GM12878 (cell line): ENCODE data around the gene PSMB10. TPM values are rescaled to one million over a fixed set of nuclear protein-coding genes. Genes with fewer than 3 reads are reported as not detected.

Experiments
- ASH2L ChIP-seq: fragments of 300-600, 200-600 bp; sonication (generic); IDR thresholded peaks from 2 replicates; pipeline ENCODE4 v1.6.1; 2017; ENCODE audit warnings: low read depth, mild to moderate bottlenecking, borderline replicate concordance
- BHLHE40 ChIP-seq, 2 experiments: fragments of 450-650 bp in 1 of 2; IDR thresholded peaks; 2 replicates each; pipeline ENCODE4 v1.6.1; 2011 to 2017; ENCODE audit warnings: low read depth in 2 of 2, borderline replicate concordance in 1 of 2, improper control_type of control experiment in 1 of 2, low read length in 1 of 2, mild to moderate bottlenecking in 1 of 2
- CHD2 ChIP-seq: IDR thresholded peaks from 2 replicates; pipeline ENCODE4 v1.6.1; 2011; ENCODE audit warnings: low read depth, low read length, improper control_type of control experiment, borderline replicate concordance
- EGR1 ChIP-seq, 2 experiments: IDR thresholded peaks; 1 replicate in 1 of 2; 2 replicates in 1 of 2; pipeline ENCODE4 v1.6.1; 2011 to 2012; ENCODE audit warnings: low read depth in 2 of 2, low read length in 2 of 2, borderline replicate concordance in 1 of 2, mild to moderate bottlenecking in 1 of 2, moderate library complexity in 1 of 2
- ETV6 ChIP-seq, 2 experiments: fragments of 450-650 bp in 1 of 2; IDR thresholded peaks in 1 of 2; conservative IDR thresholded peaks in 1 of 2; 2 replicates each; pipeline ENCODE4 v1.6.1; 2014; ENCODE audit warnings: antibody characterized with exemption in 1 of 2, borderline replicate concordance in 1 of 2, low read depth in 1 of 2, mild to moderate bottlenecking in 1 of 2, moderate library complexity in 1 of 2
- GATAD2B ChIP-seq: fragments of 450-650 bp; conservative IDR thresholded peaks from 2 replicates; pipeline ENCODE4 v1.6.1; 2017; ENCODE audit warnings: low read depth, mild to moderate bottlenecking, moderate library complexity
- HCFC1 ChIP-seq: fragments of 150-350 bp; IDR thresholded peaks from 2 replicates; pipeline ENCODE4 v1.6.1; 2014; ENCODE audit warnings: low read length
- KLF5 ChIP-seq: fragments of 450-650 bp; IDR thresholded peaks from 2 replicates; pipeline ENCODE4 v1.6.1; 2014; ENCODE audit warnings: mild to moderate bottlenecking; ENCODE audit not compliant: partially characterized antibody
- LARP7 ChIP-seq: fragments of 450-650 bp; IDR thresholded peaks from 2 replicates; pipeline ENCODE4 v1.6.1; 2017; ENCODE audit warnings: mild to moderate bottlenecking
- NFXL1 ChIP-seq: fragments of 450-650 bp; IDR thresholded peaks from 2 replicates; pipeline ENCODE4 v1.6.1; 2017; ENCODE audit warnings: antibody characterized with exemption, mild to moderate bottlenecking, borderline replicate concordance
- PML ChIP-seq: IDR thresholded peaks from 2 replicates; pipeline ENCODE4 v1.6.1; 2012; ENCODE audit warnings: low read length, inconsistent platforms
- POLR2A ChIP-seq: IDR thresholded peaks from 2 replicates; pipeline ENCODE4 v1.6.1; 2011; ENCODE audit warnings: low read depth, mild to moderate bottlenecking, low read length
- POLR2AphosphoS2 ChIP-seq: IDR thresholded peaks from 2 replicates; pipeline ENCODE4 v1.6.1; 2011; ENCODE audit warnings: low read depth, mild to moderate bottlenecking, low read length, improper control_type of control experiment, moderate library complexity
- RAD21 ChIP-seq: IDR thresholded peaks from 2 replicates; pipeline ENCODE4 v1.6.1; 2011; ENCODE audit warnings: mild to moderate bottlenecking, low read depth, low read length, moderate library complexity; ENCODE audit not compliant: insufficient read depth
- SMAD1 ChIP-seq: fragments of 450-650 bp; IDR thresholded peaks from 2 replicates; pipeline ENCODE4 v1.6.1; 2018; ENCODE audit warnings: mild to moderate bottlenecking, low read depth; ENCODE audit not compliant: partially characterized antibody
- SMARCA5 ChIP-seq: fragments of 450-650 bp; IDR thresholded peaks from 2 replicates; pipeline ENCODE4 v1.6.1; 2017; ENCODE audit warnings: mild to moderate bottlenecking
- STAT1 ChIP-seq: fragments of 450-650 bp; conservative IDR thresholded peaks from 2 replicates; pipeline ENCODE4 v1.6.1; 2014; ENCODE audit warnings: antibody characterized with exemption, mild to moderate bottlenecking
- TAF1 ChIP-seq: IDR thresholded peaks from 2 replicates; pipeline ENCODE4 v1.6.1; 2011; ENCODE audit warnings: mild to moderate bottlenecking, low read depth, low read length, borderline replicate concordance
- WRNIP1 ChIP-seq: IDR thresholded peaks from 2 replicates; pipeline ENCODE4 v1.6.1; 2011; ENCODE audit warnings: low read depth, low read length, improper control_type of control experiment, borderline replicate concordance
- YY1 ChIP-seq: IDR thresholded peaks from 2 replicates; pipeline ENCODE4 v1.6.1; 2011; ENCODE audit warnings: low read depth, mild to moderate bottlenecking, low read length
- ZBED1 ChIP-seq: IDR thresholded peaks from 2 replicates; pipeline ENCODE4 v1.6.1; 2016; ENCODE audit warnings: borderline replicate concordance
- polyA plus RNA-seq, 11 experiments: library from polyadenylated mRNA; depleted of rRNA in 4 of 11; unstranded in 6 of 11; stranded (reverse) in 5 of 11; fragments of >200 nt; fragmentation: Nextera tagmentation in 4 of 11; fragmentation: Illumina TruSeq in 1 of 11; extraction: Ambion mirVana in 4 of 11; extraction: Trizol in 1 of 11; gene quantifications; 1 replicate in 1 of 11; 2 replicates in 10 of 11; pipeline versions ENCODE4 v1.2.1 to v1.2.3, GENCODE V29; 2011 to 2016; ENCODE audit warnings: inconsistent platforms in 2 of 11, missing spikeins in 2 of 11, low read depth in 1 of 11
- total RNA-seq, 4 experiments: library from RNA; depleted of rRNA in 3 of 4; stranded (reverse); fragments of >200 nt in 3 of 4; fragmentation: Illumina TruSeq in 1 of 4; extraction: Trizol in 1 of 4; gene quantifications; 2 replicates each; pipeline versions ENCODE4 v1.2.1 to v1.2.3, GENCODE V29; 2013 to 2021
- TF ChIP-seq, protein P1 (sequence below), 3 experiments: IDR thresholded peaks in 2 of 3; conservative IDR thresholded peaks in 1 of 3; 2 replicates each; pipeline ENCODE4 v1.5.1; 2011; ENCODE audit warnings: low read depth in 3 of 3, low read length in 3 of 3, mild to moderate bottlenecking in 3 of 3, control low read depth in 2 of 3, moderate library complexity in 2 of 3, inconsistent platforms in 1 of 3, mixed read lengths in 1 of 3; ENCODE audit not compliant: control insufficient read depth in 2 of 3, insufficient read depth in 1 of 3; ENCODE audit errors: extremely low read depth in 1 of 3
- TF ChIP-seq, protein P2 (sequence below): fragments of 450-650 bp; IDR thresholded peaks from 2 replicates; pipeline ENCODE4 v1.6.1; 2018; ENCODE audit warnings: borderline replicate concordance, mild to moderate bottlenecking; ENCODE audit not compliant: partially characterized antibody
- TF ChIP-seq, protein P3 (sequence below): fragments of 450-650 bp; IDR thresholded peaks from 2 replicates; pipeline ENCODE4 v1.6.1; 2017; ENCODE audit warnings: low read depth, mild to moderate bottlenecking, moderate library complexity

The PSMB10 gene
- total and polyA plus RNA-seq, 10 of the 15 experiments (the other 5 are each of a cell fraction or from before 2014, with no cell fraction given) = 24.1 to 308 (median 151) TPM

- TF ChIP-seq POLR2AphosphoS2 = peak; percentile 66; the same call in 1 of the 2 replicates
- TF ChIP-seq NFXL1 = no peak
- TF ChIP-seq, protein P1, sequence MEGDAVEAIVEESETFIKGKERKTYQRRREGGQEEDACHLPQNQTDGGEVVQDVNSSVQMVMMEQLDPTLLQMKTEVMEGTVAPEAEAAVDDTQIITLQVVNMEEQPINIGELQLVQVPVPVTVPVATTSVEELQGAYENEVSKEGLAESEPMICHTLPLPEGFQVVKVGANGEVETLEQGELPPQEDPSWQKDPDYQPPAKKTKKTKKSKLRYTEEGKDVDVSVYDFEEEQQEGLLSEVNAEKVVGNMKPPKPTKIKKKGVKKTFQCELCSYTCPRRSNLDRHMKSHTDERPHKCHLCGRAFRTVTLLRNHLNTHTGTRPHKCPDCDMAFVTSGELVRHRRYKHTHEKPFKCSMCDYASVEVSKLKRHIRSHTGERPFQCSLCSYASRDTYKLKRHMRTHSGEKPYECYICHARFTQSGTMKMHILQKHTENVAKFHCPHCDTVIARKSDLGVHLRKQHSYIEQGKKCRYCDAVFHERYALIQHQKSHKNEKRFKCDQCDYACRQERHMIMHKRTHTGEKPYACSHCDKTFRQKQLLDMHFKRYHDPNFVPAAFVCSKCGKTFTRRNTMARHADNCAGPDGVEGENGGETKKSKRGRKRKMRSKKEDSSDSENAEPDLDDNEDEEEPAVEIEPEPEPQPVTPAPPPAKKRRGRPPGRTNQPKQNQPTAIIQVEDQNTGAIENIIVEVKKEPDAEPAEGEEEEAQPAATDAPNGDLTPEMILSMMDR (IDR thresholded peaks at IDR 0.05 in 2 of 3, conservative IDR thresholded peaks at IDR 0.05 in 1 of 3; ENCODE audit: control insufficient read depth in 2 of 3, extremely low read depth in 1 of 3, insufficient read depth in 1 of 3, low read depth in 3 of 3, low read length in 3 of 3) = peak in 1 of 3 experiments; percentile 14; a peak in 1 of 6 replicates
- TF ChIP-seq, protein P2, sequence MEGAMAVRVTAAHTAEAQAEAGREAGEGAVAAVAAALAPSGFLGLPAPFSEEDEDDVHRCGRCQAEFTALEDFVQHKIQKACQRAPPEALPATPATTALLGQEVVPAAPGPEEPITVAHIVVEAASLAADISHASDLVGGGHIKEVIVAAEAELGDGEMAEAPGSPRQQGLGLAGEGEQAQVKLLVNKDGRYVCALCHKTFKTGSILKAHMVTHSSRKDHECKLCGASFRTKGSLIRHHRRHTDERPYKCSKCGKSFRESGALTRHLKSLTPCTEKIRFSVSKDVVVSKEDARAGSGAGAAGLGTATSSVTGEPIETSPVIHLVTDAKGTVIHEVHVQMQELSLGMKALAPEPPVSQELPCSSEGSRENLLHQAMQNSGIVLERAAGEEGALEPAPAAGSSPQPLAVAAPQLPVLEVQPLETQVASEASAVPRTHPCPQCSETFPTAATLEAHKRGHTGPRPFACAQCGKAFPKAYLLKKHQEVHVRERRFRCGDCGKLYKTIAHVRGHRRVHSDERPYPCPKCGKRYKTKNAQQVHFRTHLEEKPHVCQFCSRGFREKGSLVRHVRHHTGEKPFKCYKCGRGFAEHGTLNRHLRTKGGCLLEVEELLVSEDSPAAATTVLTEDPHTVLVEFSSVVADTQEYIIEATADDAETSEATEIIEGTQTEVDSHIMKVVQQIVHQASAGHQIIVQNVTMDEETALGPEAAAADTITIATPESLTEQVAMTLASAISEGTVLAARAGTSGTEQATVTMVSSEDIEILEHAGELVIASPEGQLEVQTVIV = peak; percentile 57
- TF ChIP-seq ASH2L = 0 out of 2 replicates have a peak, but pooled peaks have one; percentile 24
- TF ChIP-seq YY1 = 0 out of 2 replicates have a peak, but pooled peaks have one; percentile 7
- peak in 1 of 2 experiments; percentile 60; a peak in 1 of 4 replicates for TF ChIP-seq ETV6 (conservative IDR thresholded peaks at IDR 0.05 in 1 of 2, IDR thresholded peaks at IDR 0.05 in 1 of 2; ENCODE audit: borderline replicate concordance in 1 of 2, low read depth in 1 of 2)
- TF ChIP-seq TAF1 = peak; percentile 79; the same call in 1 of the 2 replicates
- peak; percentile 75 for TF ChIP-seq POLR2A
- TF ChIP-seq SMAD1 = no peak
- TF ChIP-seq PML = no peak
- 0 out of 3 replicates have a peak, but pooled peaks of 1 of the 2 experiments have one; percentile 2 for TF ChIP-seq EGR1 (IDR thresholded peaks at IDR 0.05; ENCODE audit: borderline replicate concordance in 1 of 2, low read depth in 2 of 2, low read length in 2 of 2)
- peak in 1 of 2 experiments; percentile 40; a peak in 1 of 4 replicates for TF ChIP-seq BHLHE40 (IDR thresholded peaks at IDR 0.05; ENCODE audit: borderline replicate concordance in 1 of 2, low read depth in 2 of 2, low read length in 1 of 2)
- TF ChIP-seq HCFC1 = peak; percentile 39; the same call in 1 of the 2 replicates
- 0 out of 2 replicates have a peak, but pooled peaks have one; percentile 13 for TF ChIP-seq GATAD2B
- 0 out of 2 replicates have a peak, but pooled peaks have one; percentile 55 for TF ChIP-seq SMARCA5
- TF ChIP-seq WRNIP1 = 0 out of 2 replicates have a peak, but pooled peaks have one; percentile 40
- TF ChIP-seq, protein P3, sequence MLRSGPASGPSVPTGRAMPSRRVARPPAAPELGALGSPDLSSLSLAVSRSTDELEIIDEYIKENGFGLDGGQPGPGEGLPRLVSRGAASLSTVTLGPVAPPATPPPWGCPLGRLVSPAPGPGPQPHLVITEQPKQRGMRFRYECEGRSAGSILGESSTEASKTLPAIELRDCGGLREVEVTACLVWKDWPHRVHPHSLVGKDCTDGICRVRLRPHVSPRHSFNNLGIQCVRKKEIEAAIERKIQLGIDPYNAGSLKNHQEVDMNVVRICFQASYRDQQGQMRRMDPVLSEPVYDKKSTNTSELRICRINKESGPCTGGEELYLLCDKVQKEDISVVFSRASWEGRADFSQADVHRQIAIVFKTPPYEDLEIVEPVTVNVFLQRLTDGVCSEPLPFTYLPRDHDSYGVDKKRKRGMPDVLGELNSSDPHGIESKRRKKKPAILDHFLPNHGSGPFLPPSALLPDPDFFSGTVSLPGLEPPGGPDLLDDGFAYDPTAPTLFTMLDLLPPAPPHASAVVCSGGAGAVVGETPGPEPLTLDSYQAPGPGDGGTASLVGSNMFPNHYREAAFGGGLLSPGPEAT = 0 out of 2 replicates have a peak, but pooled peaks have one; percentile 13
- no peak for TF ChIP-seq RAD21
- TF ChIP-seq ZBED1 = no peak
- TF ChIP-seq KLF5 = peak; percentile 62
- peak; percentile 63 for TF ChIP-seq CHD2
- TF ChIP-seq LARP7 = peak; percentile 73
- TF ChIP-seq STAT1 = 0 out of 2 replicates have a peak, but pooled peaks have one; percentile 37
These were observed at the start of gene PSMB10 (continued) for GRCh38 chr16:67936124-67936879.
